ENCODE data around the gene XPOT.
A peak's percentile ranks its signal among the peaks of the same experiment; 100 is the strongest.

Gene XPOT

DNA sequence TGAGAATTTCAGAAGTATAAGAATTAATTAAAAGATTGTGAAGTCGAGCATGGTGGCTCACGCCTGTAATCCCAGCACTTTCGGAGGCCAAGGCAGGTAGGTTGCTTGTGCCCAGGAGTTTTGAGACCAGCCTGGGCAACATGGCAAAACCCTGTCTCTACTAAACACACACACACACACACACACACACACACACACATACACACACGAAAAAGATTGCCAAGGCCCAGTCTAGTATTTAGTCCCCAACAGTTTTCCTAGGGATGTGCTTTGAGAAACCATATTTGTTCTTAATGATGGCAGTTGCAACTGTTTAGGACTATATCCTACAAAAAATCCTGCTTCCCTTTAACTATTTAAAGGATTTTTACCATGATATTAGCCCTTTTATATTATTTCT is 53.7 kb downstream of the XPOT start:
- Histone ChIP-seq H3K4me1 (ENCODE audit: insufficient read depth, low read length) (peaks cover 53% of the 10 kb centered on the region), H2AFZ (ENCODE audit: low read depth, low read length) (no peak overlapping the region), H3K9me3 (ENCODE audit: insufficient read depth, low read length, severe bottlenecking) (no peaks in the 10 kb centered on the region), H3K36me3 (ENCODE audit: insufficient read depth, low read length) (peaks cover 16% of the 10 kb centered on the region), H3K9ac (ENCODE audit: low read depth, low read length) (no peak overlapping the region), H3K27ac (ENCODE audit: low read length) (no peak overlapping the region), H4K20me1 (ENCODE audit: insufficient read depth, low read length) (no peaks in the 10 kb centered on the region), H3K27me3 (ENCODE audit: insufficient read depth, low read length, poor library complexity) (no peaks in the 10 kb centered on the region), H3K79me2 (ENCODE audit: insufficient read depth, low read length) (peaks cover 85% of the 10 kb centered on the region), H3K4me3 (ENCODE audit: low read depth in 1 of 2, low read length in 2 of 2) (no peak overlapping the region), H3K4me2 (ENCODE audit: insufficient read depth, low read length) (peak overlapping the region; percentile 29; the same call in 1 of the 2 replicates)
- DNase-seq (no peak), ATAC-seq (ENCODE audit: insufficient read depth, low read depth) (no peak)
- TF ChIP-seq, protein P1, sequence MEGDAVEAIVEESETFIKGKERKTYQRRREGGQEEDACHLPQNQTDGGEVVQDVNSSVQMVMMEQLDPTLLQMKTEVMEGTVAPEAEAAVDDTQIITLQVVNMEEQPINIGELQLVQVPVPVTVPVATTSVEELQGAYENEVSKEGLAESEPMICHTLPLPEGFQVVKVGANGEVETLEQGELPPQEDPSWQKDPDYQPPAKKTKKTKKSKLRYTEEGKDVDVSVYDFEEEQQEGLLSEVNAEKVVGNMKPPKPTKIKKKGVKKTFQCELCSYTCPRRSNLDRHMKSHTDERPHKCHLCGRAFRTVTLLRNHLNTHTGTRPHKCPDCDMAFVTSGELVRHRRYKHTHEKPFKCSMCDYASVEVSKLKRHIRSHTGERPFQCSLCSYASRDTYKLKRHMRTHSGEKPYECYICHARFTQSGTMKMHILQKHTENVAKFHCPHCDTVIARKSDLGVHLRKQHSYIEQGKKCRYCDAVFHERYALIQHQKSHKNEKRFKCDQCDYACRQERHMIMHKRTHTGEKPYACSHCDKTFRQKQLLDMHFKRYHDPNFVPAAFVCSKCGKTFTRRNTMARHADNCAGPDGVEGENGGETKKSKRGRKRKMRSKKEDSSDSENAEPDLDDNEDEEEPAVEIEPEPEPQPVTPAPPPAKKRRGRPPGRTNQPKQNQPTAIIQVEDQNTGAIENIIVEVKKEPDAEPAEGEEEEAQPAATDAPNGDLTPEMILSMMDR (IDR thresholded peaks at IDR 0.05; ENCODE audit: borderline replicate concordance, extremely low read depth, low read length, poor library complexity, severe bottlenecking) = no peak
- no peak for TF ChIP-seq EZH2 (IDR thresholded peaks at IDR 0.05; ENCODE audit: borderline replicate concordance, low read depth, low read length, severe bottlenecking)

DNA sequence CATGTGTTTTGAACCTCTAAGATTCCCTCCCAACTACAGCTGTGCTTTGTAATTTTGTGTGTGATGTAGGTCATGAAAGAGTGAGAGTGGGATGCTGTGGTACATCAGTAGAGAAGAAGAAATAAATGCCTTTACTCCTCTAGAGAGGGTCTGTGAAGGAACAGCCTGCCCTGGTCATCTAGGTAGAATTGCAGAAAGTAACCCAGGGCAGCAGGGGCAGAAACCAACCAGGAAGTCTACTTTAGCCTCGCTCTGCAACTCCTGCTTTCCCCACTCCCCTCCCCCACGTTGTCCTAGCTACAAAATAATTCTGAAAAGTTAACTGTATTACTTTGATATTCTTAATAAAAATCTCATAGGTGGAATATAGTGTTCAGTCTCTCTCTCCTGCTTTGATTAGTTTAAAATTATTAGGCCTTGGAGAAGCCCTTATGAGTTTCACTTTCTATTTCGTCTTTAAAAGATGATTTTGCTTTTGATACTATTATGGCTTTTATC is 55.3 kb downstream of the XPOT start:
- Histone ChIP-seq H3K9me3 (ENCODE audit: insufficient read depth, low read length, severe bottlenecking) (no peaks in the 10 kb centered on the region), H3K79me2 (ENCODE audit: insufficient read depth, low read length) (peaks cover 71% of the 10 kb centered on the region), H3K27ac (ENCODE audit: low read length) (peak overlapping the region; percentile 87), H3K36me3 (ENCODE audit: insufficient read depth, low read length) (peaks cover 27% of the 10 kb centered on the region), H3K4me1 (ENCODE audit: insufficient read depth, low read length) (peaks cover 43% of the 10 kb centered on the region), H4K20me1 (ENCODE audit: insufficient read depth, low read length) (no peaks in the 10 kb centered on the region), H2AFZ (ENCODE audit: low read depth, low read length) (peak overlapping the region; percentile 71), H3K4me3 (ENCODE audit: low read depth in 1 of 2, low read length in 2 of 2) (peak overlapping the region; percentile 17 to 54; a peak in 3 of 4 replicates), H3K4me2 (ENCODE audit: insufficient read depth, low read length) (peak overlapping the region; percentile 70), H3K9ac (ENCODE audit: low read depth, low read length) (peak overlapping the region; percentile 55), H3K27me3 (ENCODE audit: insufficient read depth, low read length, poor library complexity) (no peaks in the 10 kb centered on the region)
- ATAC-seq (ENCODE audit: insufficient read depth, low read depth) (peak; percentile 60), DNase-seq (peak; percentile 24)
- TF ChIP-seq, protein P1 (IDR thresholded peaks at IDR 0.05; ENCODE audit: borderline replicate concordance, extremely low read depth, low read length, poor library complexity, severe bottlenecking) = no peak
- TF ChIP-seq EZH2 (IDR thresholded peaks at IDR 0.05; ENCODE audit: borderline replicate concordance, low read depth, low read length, severe bottlenecking) = no peak

DNA sequence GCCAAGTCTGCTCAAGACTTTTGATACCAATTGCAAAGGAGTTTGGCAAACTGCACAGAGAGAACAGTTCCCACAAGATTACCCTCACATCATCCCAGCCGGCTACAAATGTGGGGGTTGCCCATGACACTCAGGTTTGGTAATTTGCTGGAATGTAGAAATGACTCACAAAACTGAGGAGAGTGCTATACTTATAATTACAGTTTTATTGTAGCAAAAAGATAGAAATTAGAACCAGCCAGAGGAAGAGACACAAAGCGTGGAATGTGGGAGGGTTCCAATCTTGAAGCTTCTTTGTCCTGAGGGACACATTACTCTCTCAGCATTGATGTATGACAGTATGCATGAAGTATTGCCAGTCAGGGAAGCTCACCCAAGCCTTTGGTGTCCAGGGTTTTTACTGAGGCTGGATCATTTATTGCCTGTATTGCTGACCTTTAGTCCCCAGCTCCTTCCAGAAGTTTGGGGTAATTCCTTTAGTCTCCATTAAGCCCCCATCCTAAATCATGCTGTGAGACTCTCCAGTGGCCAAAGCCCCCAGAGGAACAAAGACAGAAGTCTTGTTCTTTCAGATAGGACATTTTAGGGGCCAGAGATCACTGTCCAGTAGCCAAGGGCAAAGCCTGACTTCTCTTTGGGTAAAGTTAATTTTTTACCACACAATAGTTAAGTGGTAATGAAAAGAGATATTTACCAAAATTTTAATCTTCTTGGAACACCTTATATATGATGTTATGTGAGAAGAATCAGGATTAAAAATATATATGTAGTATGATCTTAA is 57.6 kb downstream of the XPOT start:
- Histone ChIP-seq H3K36me3 (ENCODE audit: insufficient read depth, low read length) (peaks cover 46% of the 10 kb centered on the region), H2AFZ (ENCODE audit: low read depth, low read length) (no peak overlapping the region), H3K27ac (ENCODE audit: low read length) (no peak overlapping the region), H3K9ac (ENCODE audit: low read depth, low read length) (no peak overlapping the region), H3K79me2 (ENCODE audit: insufficient read depth, low read length) (peaks cover 51% of the 10 kb centered on the region), H3K9me3 (ENCODE audit: insufficient read depth, low read length, severe bottlenecking) (no peaks in the 10 kb centered on the region), H3K4me2 (ENCODE audit: insufficient read depth, low read length) (no peak overlapping the region), H3K4me3 (ENCODE audit: low read depth in 1 of 2, low read length in 2 of 2) (no peak overlapping the region), H4K20me1 (ENCODE audit: insufficient read depth, low read length) (no peaks in the 10 kb centered on the region), H3K27me3 (ENCODE audit: insufficient read depth, low read length, poor library complexity) (no peaks in the 10 kb centered on the region), H3K4me1 (ENCODE audit: insufficient read depth, low read length) (peaks cover 28% of the 10 kb centered on the region)
- TF ChIP-seq, protein P1 (IDR thresholded peaks at IDR 0.05; ENCODE audit: borderline replicate concordance, extremely low read depth, low read length, poor library complexity, severe bottlenecking) = no peak
- no peak for TF ChIP-seq EZH2 (IDR thresholded peaks at IDR 0.05; ENCODE audit: borderline replicate concordance, low read depth, low read length, severe bottlenecking)
- no peak for DNase-seq
- no peak for ATAC-seq (ENCODE audit: insufficient read depth, low read depth)

All from DND-41 (cell line).